Mucosa of descending colon (tissue), 3 donors: ENCODE measurements around the gene PTDSS2. TPM values are rescaled to one million over a fixed set of nuclear protein-coding genes. Genes with fewer than 3 reads are reported as not detected.

ENCODE experiments used
- ATAC-seq: fragments of 200-7000 bp; cut with Tn5 transposase; one replicate; pipeline ENCODE4 v1.9.1; 2020; ENCODE audit warnings: mild to moderate bottlenecking, moderate library complexity
- DNase-seq, 3 donors: peaks; one replicate each; pipeline ENCODE4 v3.0.0-alpha.2; 2020
- H3K36me3 ChIP-seq: fragments of 200-600 bp; one replicate; pipeline ENCODE4 v1.8.0; 2021; ENCODE audit warnings: low read depth, mild to moderate bottlenecking
- H3K4me1 ChIP-seq: fragments of 200-600 bp; one replicate; pipeline ENCODE4 v1.8.0; 2021; ENCODE audit warnings: low read depth, mild to moderate bottlenecking
- H3K4me3 ChIP-seq: fragments of 200-600 bp; one replicate; pipeline ENCODE4 v1.8.0; 2021; ENCODE audit warnings: mild to moderate bottlenecking
- H3K9me3 ChIP-seq: fragments of 200-600 bp; one replicate; pipeline ENCODE4 v1.8.0; 2021; ENCODE audit warnings: mild to moderate bottlenecking
- CTCF ChIP-seq: fragments of 200-600 bp; IDR thresholded peaks from one replicate; pipeline ENCODE4 v1.8.0; 2022; ENCODE audit warnings: antibody characterized with exemption, mild to moderate bottlenecking
- intact Hi-C, 2 donors: fragments of 100-400 bp; cut with DNase I in 1 of 2; cut with micrococcal nuclease in 1 of 2; formaldehyde crosslinking; loops; one replicate each; pipeline versions ENCODE4 v1.11.0 to v1.11.1; 2022; cut with DNase I, micrococcal nuclease
- total RNA-seq, 3 donors: library from RNA; stranded (reverse); fragmentation: NEBNext Ultra II Directional in 2 of 3; extraction: Animal tissue kit (Norgen Biotek cat#: 25700) in 2 of 3; gene quantifications; one replicate each; pipeline versions ENCODE4 v1.2.1 to v1.2.4, GENCODE V29; 2021 to 2023
- donor health status: DM: no; HTN: no; CAD: no; lungs with moderate emphysema.
- donor health status: DM: no; HTN: no; CAD: no.
- donor health status: DM: no; HTN: yes; CAD: no.

PTDSS2 gene
- total RNA-seq, 3 donors from 2014 or later, result 19.2 to 34.8 (median 27.3) TPM

- Histone ChIP-seq H3K9me3 (no peaks in the 10 kb centered on the region), H3K4me3 (no peak overlapping the region), H3K4me1 (no peaks in the 10 kb centered on the region), H3K36me3 (peaks cover 13% of the 10 kb centered on the region)
- DNase-seq, result peak in 1 of 3 donors; percentile 44
- TF ChIP-seq CTCF, result no peak
- no peak for ATAC-seq
- intact Hi-C loops, result no loop called here
These were observed 44.9 kb downstream of the PTDSS2 start for GRCh38 chr11:494761-495536.

- TF ChIP-seq CTCF, result no peak
- Histone ChIP-seq H3K4me3 (no peak overlapping the region), H3K4me1 (no peaks in the 10 kb centered on the region), H3K9me3 (no peaks in the 10 kb centered on the region), H3K36me3 (peaks cover 18% of the 10 kb centered on the region)
- no peak for ATAC-seq
- intact Hi-C loops, result no loop called here
- DNase-seq, result peak in 1 of 3 donors; percentile 29
These were observed 45.5 kb downstream of the PTDSS2 start for GRCh38 chr11:495537-495931.

GRCh38 chr11:496834-497564 is 46.9 kb downstream of the PTDSS2 start:
- H3K36me3 ChIP-seq, result peaks cover 20% of the 10 kb centered on the region

GRCh38 chr11:497565-498296 is 47.7 kb downstream of the PTDSS2 start:
- H3K4me1 ChIP-seq, result peaks cover 3% of the 10 kb centered on the region
- H3K36me3 ChIP-seq, result peaks cover 20% of the 10 kb centered on the region
- intact Hi-C loops, result no loop called here
- H3K4me3 ChIP-seq, result no peak overlapping the region
- TF ChIP-seq CTCF, result no peak
- no peaks in the 10 kb centered on the region for H3K9me3 ChIP-seq
- DNase-seq, result peak in 1 of 3 donors; percentile 32
- no peak for ATAC-seq

More at GRCh38 chr11:496834-497564, 46.9 kb downstream of the PTDSS2 start:
- TF ChIP-seq CTCF, result no peak
- Histone ChIP-seq H3K9me3 (no peaks in the 10 kb centered on the region), H3K4me1 (no peaks in the 10 kb centered on the region), H3K4me3 (no peak overlapping the region)
- ATAC-seq (no peak), DNase-seq (peak in 1 of 3 donors; percentile 42)
- intact Hi-C loops, result no loop called here

- DNase-seq (peak in 1 of 3 donors; percentile 45), ATAC-seq (no peak)
- TF ChIP-seq CTCF, result no peak
- intact Hi-C loops, result no loop called here
- no peaks in the 10 kb centered on the region for H3K9me3 ChIP-seq
- no peak overlapping the region for H3K4me3 ChIP-seq
- peaks cover 20% of the 10 kb centered on the region for H3K36me3 ChIP-seq
- peaks cover 9% of the 10 kb centered on the region for H3K4me1 ChIP-seq
These were observed 48.5 kb downstream of the PTDSS2 start for GRCh38 chr11:498297-499181.
